NCI-H2196 (cell line): ENCODE measurements around the gene LGALS4.
"Not testable (repeated sequence)": the region's sequence is repeated elsewhere in the genome, so short reads cannot be mapped to it uniquely, and the experiment has no call there.

ENCODE experiments used
- DNase-seq: peaks from one replicate; lab custom pipeline; 2025; ENCODE audit not compliant: unreplicated experiment; lab: John Stamatoyannopoulos, UW

Gene LGALS4

DNA sequence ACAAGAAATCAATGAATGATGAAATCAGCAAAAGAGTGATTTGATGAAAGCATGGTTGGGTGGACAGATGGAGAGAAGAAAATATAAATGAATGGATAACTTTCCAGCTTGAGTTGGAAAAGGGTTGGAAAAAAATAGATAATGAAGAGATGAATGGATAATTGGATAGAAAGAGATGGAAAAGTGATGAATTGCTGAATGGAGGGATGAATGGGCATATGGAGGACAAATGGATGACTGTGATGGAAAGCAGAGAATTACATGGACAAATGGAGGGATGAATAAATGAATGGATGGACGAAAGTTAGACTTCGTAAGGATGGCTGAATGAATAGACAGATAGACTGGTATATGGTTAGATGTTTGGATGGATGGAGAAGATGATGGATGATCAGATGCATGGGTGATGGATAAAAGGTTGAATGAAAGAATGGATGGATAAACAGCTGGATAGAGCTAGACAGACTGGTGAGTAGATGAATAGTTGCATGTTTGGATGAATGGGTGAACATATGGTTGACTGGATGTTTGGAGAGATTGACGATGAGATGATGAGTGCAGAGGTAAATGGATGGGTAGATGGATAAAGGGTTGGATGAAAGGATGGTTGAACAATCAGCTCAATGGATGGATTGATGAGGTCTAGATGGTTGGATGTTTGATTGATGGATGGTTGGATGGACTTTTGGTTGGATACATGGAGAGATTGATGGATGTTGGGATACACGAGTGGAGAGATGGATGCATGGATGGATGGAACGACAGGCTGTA lies 12.0 kb downstream of the LGALS4 start:
- DNase-seq, result no peak

- DNase-seq, result no peak
These were observed 13.6 kb downstream of the LGALS4 start for GRCh38 chr19:38799104-38799503.

DNA sequence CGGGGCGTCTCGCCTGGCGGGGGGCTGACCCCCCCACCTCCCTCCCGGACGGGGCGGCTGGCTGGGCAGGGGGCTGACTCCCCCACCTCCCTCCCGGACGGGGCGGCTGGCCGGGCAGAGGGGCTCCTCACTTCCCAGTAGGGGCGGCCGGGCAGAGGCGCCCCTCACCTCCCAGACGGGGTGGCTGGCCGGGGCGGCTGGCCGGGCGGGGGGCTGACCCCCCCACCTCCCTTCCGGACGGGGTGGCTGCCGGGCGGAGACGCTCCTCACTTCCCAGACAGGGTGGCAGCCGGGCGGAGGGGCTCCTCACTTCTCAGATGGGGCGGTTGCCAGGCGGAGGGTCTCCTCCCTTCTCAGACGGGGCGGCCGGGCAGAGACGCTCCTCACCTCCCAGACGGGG lies 15.0 kb downstream of the LGALS4 start:
- not testable (repeated sequence) for DNase-seq

GRCh38 chr19:38796154-38796553 lies 16.6 kb downstream of the LGALS4 start:
- DNase-seq, result no peak

- DNase-seq, result no peak
These were observed 17.2 kb downstream of the LGALS4 start for GRCh38 chr19:38795549-38795948.

DNA sequence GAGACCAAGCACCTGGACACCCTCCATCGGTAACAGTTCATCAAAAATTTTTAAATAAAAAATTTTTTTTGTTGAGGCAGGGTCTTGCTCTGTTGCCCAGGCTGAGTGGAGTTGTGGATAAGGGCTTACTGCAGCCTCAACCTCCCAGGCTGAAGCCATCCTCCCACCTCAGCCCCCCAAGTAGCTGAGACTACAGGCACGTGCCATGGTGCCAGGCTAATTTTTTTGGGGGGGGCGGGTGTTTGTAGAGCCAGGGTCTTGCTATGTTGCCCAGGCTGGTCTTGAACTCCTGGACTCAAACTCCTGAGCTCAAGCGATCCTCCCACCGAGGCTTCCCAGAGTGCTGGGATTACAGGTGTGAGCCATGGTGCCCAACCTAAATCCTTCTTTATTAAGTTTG lies 19.1 kb downstream of the LGALS4 start:
- no peak for DNase-seq

- DNase-seq, result no peak
These were observed 19.6 kb downstream of the LGALS4 start for GRCh38 chr19:38793177-38793576.

DNA sequence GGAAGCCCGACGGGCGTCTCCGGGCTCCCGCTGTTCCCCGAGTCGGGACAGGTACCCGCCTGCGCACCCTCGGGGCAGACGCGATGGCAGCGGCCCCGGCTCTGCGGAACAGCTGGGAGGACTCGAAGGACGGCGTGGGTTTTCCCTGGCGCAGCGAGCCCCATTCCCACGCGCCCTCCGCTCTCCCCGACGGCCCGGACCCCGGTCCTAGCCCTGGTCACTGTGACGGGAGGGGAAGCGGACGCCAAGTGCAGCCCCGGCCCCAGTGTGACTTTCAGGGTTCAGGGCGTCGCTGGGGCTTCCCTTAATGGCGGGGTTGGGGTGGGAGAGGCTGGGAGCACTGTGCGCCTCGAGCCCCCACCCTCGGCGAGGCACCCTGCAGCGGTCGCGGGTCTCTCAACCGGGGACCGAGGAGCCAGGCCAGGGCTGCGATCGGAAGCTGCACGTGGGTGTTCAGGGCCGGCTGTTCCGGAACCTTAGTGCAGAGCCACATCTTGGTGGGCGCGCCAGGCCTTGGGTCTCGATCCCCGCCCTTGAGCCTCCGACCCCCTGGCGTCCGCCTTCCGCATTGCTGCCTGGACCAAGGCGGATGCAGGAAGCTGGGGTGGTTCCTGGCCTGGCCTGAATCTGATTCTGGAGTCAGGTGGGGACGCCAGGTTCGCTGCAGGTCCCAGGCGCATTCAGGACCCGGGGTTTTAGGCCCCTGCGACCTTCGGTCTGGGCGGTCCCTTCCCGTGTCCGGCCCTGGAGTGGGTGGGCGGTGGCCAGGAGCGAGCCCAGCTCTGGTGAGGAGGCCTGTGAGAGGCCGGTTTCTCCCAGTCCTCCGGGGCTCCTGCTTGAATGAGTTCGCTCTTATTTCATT lies 20.3 kb downstream of the LGALS4 start:
- no peak for DNase-seq

GRCh38 chr19:38791451-38792064 lies 21.2 kb downstream of the LGALS4 start:
- not testable (repeated sequence) for DNase-seq

DNA sequence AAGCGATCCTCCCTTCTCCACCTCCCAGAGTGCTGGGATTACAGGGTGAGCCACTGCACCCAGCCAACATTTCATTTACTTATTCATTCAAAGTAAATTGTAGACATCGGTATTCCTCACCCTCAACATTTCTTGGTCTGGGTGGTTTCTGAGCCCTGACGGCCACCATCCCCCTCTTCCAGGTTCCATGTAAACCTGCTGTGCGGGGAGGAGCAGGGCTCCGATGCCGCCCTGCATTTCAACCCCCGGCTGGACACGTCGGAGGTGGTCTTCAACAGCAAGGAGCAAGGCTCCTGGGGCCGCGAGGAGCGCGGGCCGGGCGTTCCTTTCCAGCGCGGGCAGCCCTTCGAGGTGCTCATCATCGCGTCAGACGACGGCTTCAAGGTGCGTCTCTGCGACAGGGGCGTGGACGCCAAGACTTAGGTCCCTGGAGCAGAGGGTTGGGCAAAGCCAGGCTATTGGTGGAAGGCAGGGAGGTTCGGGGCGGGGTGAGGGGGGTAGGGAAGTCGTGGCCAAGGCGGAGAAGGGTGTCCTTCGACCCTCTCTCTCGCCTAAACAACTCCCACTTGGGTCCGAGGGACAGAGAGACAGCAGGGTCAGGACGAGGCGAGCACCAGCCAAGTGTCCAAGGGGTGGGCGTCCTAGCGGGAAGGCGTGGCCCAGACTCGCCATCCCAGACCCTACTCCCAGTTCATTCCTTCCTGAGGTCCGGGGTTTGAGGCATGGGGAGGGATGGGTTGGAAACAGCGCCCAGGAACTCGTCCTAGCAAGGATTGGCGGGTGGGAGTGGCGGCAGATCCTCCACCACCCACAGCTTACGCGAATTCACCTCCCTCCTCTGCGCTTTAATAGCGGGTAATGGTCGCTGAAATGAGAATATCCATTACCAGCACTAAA lies 22.0 kb downstream of the LGALS4 start:
- not testable (repeated sequence) for DNase-seq

GRCh38 chr19:38788478-38789243 lies 24.1 kb downstream of the LGALS4 start, which contains the start of gene LGALS7B:
LGALS7B (plus strand) TSS chr19:38789200; CDS start chr19:38789227, 27 bp downstream.
- DNase-seq, result no peak

DNA sequence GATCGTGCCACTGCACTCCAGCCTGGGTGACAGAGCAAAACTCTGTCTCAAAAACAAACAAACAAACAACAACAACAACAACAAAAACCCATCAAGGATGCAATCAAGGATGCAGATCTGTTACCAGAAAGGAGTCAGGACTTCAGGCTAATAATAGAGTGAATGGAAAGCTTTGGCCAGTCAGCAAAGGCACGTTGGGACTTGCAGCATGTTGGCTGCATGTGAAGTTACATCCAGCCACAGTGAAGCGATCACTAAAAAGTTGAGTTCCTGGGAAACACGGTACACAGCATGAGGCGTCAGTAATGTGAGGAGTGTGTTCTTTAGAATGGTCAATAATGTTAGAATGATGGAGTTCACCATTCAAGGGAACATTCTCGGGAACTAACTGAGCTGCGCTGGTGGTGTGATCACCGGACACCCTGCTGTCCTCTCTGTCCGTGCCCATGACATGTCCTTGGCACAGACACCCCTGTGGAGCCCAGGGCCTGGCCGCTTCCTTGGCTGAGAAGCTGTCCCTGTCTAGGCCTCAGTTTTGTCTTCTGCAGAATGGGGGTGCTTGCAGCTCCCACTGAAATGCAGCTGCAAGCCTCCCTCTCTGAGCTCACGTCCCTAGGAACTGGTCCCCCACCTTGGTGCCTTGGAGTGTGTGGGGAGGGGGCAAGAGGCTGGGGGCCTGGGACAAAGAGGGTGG lies 26.0 kb downstream of the LGALS4 start:
- DNase-seq, result no peak

DNA sequence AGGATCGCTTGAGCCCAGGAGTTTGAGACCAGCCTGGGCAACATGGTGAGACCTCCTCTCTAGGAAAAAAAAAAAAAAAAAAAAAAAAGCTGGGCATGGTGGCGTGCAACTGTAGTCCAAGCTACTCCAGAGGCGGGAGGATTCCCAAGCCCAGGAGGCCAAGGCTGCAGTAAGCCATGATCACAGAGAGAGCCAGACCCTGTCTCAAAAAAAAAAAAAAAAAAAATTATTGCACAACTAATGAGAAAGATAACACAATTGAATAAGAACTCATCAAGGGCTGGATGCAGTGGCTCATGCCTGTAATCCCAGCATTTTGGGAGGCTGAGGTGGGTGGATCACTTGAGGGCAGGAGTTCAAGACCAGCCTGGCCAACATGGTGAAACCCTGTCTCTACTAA lies 26.7 kb downstream of the LGALS4 start:
- not testable (repeated sequence) for DNase-seq

GRCh38 chr19:38785187-38785699 lies 27.5 kb downstream of the LGALS4 start:
- DNase-seq, result no peak

DNA sequence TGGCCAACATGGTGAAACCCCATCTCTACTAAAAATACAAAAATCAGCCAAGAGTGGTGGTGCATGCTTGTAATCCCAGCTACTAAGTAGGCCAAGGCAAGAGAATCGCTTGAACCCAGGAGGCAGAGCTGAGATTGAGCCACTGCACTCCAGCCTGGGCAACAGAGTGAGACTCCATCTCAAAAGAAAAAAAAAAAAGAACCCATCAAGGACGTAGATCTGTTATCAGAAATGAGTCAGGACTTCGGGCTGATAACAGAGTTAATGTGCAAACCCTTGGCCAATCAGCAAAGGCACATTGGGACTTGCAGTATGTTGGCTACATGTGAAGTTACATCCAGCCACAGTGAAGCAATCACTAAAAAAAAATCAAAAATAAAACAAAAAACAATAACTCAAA lies 28.5 kb downstream of the LGALS4 start:
- no peak for DNase-seq

- not testable (repeated sequence) for DNase-seq
These were observed 30.5 kb downstream of the LGALS4 start for GRCh38 chr19:38782212-38782611.

GRCh38 chr19:38781058-38781457 lies 31.7 kb downstream of the LGALS4 start:
- no peak for DNase-seq

DNA sequence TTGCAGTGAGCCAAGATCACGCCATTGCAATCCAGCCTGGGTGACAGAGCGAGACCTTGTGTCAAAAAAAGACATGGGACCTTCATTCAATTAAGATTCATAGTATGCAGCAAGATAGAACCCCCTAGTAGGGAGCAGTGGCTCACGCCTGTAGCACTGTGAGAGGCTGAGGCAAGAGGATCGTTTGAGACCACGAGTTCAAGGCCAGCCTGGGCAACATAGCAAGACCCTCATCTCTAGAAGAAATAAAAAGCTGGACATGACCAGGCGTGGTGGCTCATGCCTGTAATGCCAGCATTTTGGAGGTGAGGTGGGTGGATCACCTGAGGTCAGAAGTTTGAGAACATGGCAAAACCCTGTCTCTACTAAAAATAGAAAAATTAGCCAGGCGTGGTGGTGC lies 32.3 kb downstream of the LGALS4 start:
- no peak for DNase-seq

DNA sequence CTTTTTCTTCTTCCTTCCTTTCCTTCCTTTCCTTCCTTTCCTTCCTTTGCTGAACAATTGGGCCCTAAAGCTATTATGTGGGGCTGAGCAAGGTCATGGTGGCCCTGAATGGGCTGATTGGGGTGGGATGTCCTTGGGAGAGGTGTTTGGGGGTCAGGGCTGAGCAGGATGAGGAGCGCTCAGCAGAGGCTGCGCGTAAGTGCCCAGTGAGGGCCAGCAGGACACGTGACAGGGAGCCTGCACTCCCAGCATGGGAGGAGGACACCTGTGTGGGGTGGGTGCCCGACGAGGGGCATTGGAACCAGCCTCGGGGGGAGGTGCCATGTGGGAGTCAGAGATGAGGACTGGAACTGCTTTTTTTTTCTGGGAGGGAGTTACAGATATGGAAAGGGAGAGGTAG lies 34.0 kb downstream of the LGALS4 start:
- DNase-seq, result no peak
